ENCODE measurements around the gene SASH1.

DNA sequence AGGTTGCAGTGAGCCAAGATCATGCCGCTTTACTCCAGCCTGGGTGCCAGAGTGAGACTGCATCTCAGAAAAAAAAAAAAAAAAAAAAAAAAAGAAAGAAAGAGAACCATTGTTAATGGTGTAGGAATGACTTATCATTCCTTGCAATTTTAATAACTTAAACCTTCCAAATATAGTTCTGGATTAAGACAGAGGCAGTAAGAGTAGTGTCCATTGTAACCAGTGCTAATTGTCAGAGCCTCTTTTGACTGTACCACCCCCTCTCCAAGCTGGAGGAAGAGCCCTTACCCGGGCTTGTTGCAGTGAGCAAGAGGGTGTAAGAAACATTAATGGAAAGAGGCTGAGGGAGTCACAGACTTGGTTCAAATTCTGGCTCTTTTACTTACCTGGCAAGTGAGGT is 53.8 kb downstream of the SASH1 start:
- no peak for TF ChIP-seq EZH2phosphoT487 (IDR thresholded peaks at IDR 0.05; ENCODE audit: insufficient read depth, low read depth)
- TF ChIP-seq EZH2 (IDR thresholded peaks at IDR 0.05; ENCODE audit: insufficient read depth, poor library complexity, severe bottlenecking), result no peak

Data from GM23248 (cell line).